IgD-negative memory B cell (primary cell): Measurements from ENCODE around the gene HEPH. TPM values are rescaled to one million over a fixed set of nuclear protein-coding genes. Genes with fewer than 3 reads are reported as not detected.
"Not testable (repeated sequence)": the region's sequence is repeated elsewhere in the genome, so short reads cannot be mapped to it uniquely, and the experiment has no call there.

ENCODE experiments used
- H3K27ac Mint-ChIP-seq, 3 donors: one replicate each; pipeline ENCODE4 v1.8.0; 2020 to 2022; ENCODE audit warnings: mild to moderate bottlenecking in 3 of 3, mixed read lengths in 3 of 3, moderate library complexity in 1 of 3
- H3K27me3 Mint-ChIP-seq: one replicate; pipeline ENCODE4 v1.8.0; 2021; ENCODE audit warnings: mixed read lengths
- H3K36me3 Mint-ChIP-seq: one replicate; pipeline ENCODE4 v1.8.0; 2020; ENCODE audit warnings: mild to moderate bottlenecking, mixed read lengths
- H3K4me1 Mint-ChIP-seq, 3 donors: one replicate each; pipeline ENCODE4 v1.8.0; 2020 to 2022; ENCODE audit warnings: mixed read lengths in 3 of 3, mild to moderate bottlenecking in 1 of 3
- H3K4me3 Mint-ChIP-seq, 4 donors: one replicate each; pipeline ENCODE4 v1.8.0; 2020 to 2022; ENCODE audit warnings: mild to moderate bottlenecking in 4 of 4, mixed read lengths in 4 of 4, moderate library complexity in 3 of 4
- H3K9me3 Mint-ChIP-seq, 3 donors: one replicate each; pipeline ENCODE4 v1.8.0; 2020 to 2021; ENCODE audit warnings: mixed read lengths in 3 of 3, mild to moderate bottlenecking in 1 of 3
- polyA plus RNA-seq: library from polyadenylated mRNA; unstranded; fragments of 300-500 nt; fragmentation: Illumina TruSeq; gene quantifications from one replicate; pipeline ENCODE4 v1.2.3, GENCODE V29; 2021

Gene HEPH
- polyA plus RNA-seq: not detected

GRCh38 chrX:66163849-66164411, at the start of gene HEPH:
Gene HEPH, plus strand, starts transcription at chrX:66164247. Its CDS starts 6,324 bp downstream, at chrX:66170571.
- no peaks in the 10 kb centered on the region for H3K4me1 Mint-ChIP-seq
- H3K9me3 Mint-ChIP-seq: no peaks in the 10 kb centered on the region
- H3K4me3 Mint-ChIP-seq: no peak within 1 kb of the TSS
- H3K27me3 Mint-ChIP-seq: peaks cover 7% of the 10 kb centered on the region
- H3K36me3 Mint-ChIP-seq: no peaks in the 10 kb centered on the region
- no peak within 1 kb of the TSS for H3K27ac Mint-ChIP-seq

GRCh38 chrX:66118722-66119121, 45.3 kb upstream of the HEPH start:
- not testable (repeated sequence) for H3K4me1 Mint-ChIP-seq, H3K27me3 Mint-ChIP-seq, H3K36me3 Mint-ChIP-seq, H3K27ac Mint-ChIP-seq, H3K4me3 Mint-ChIP-seq
- peaks cover 2 to 12% (median 3%) of the 10 kb centered on the region in 3 donors for H3K9me3 Mint-ChIP-seq

- Mint-ChIP-seq H3K9me3 (peaks cover 5 to 17% (median 9%) of the 10 kb centered on the region in 3 donors), H3K4me1 (peaks cover 2 to 14% (median 4%) of the 10 kb centered on the region in 3 donors)
- H3K4me3 Mint-ChIP-seq: not testable (repeated sequence)
Observed at GRCh38 chrX:66121354-66121753, 42.7 kb upstream of the HEPH start.

GRCh38 chrX:66126662-66127061, 37.4 kb upstream of the HEPH start:
- H3K36me3 Mint-ChIP-seq: peaks cover 1% of the 10 kb centered on the region
- H3K27ac Mint-ChIP-seq: no peak overlapping the region
- H3K27me3 Mint-ChIP-seq: peaks cover 7% of the 10 kb centered on the region
- peaks cover 2 to 14% (median 4%) of the 10 kb centered on the region in 3 donors for H3K4me1 Mint-ChIP-seq
- no peak overlapping the region for H3K4me3 Mint-ChIP-seq
- H3K9me3 Mint-ChIP-seq: peaks cover 4 to 10% (median 7%) of the 10 kb centered on the region in 3 donors

More at GRCh38 chrX:66121354-66121753, 42.7 kb upstream of the HEPH start:
- not testable (repeated sequence) for H3K27ac Mint-ChIP-seq, H3K27me3 Mint-ChIP-seq, H3K36me3 Mint-ChIP-seq

- Mint-ChIP-seq H3K4me1 (peaks cover 0 to 6% (median 0%) of the 10 kb centered on the region in 3 donors), H3K9me3 (no peaks in the 10 kb centered on the region), H3K27me3 (peaks cover 3% of the 10 kb centered on the region), H3K27ac (no peak overlapping the region), H3K4me3 (no peak overlapping the region), H3K36me3 (no peaks in the 10 kb centered on the region)
Observed at GRCh38 chrX:66130469-66130868, 33.6 kb upstream of the HEPH start.

GRCh38 chrX:66135284-66135683, 28.8 kb upstream of the HEPH start:
- not testable (repeated sequence) for H3K27me3 Mint-ChIP-seq, H3K9me3 Mint-ChIP-seq, H3K27ac Mint-ChIP-seq, H3K4me1 Mint-ChIP-seq, H3K36me3 Mint-ChIP-seq, H3K4me3 Mint-ChIP-seq

GRCh38 chrX:66142351-66142750, 21.7 kb upstream of the HEPH start:
- no peaks in the 10 kb centered on the region for H3K36me3 Mint-ChIP-seq
- peak overlapping the region in 1 of 3 donors; percentile 67 for H3K27ac Mint-ChIP-seq
- H3K9me3 Mint-ChIP-seq: no peaks in the 10 kb centered on the region
- no peak overlapping the region for H3K4me3 Mint-ChIP-seq
- H3K27me3 Mint-ChIP-seq: peaks cover 6% of the 10 kb centered on the region
- H3K4me1 Mint-ChIP-seq: no peaks in the 10 kb centered on the region

GRCh38 chrX:66144258-66144657, 19.8 kb upstream of the HEPH start:
- Mint-ChIP-seq H3K27me3 (peaks cover 5% of the 10 kb centered on the region), H3K4me1 (no peaks in the 10 kb centered on the region), H3K27ac (no peak overlapping the region), H3K36me3 (no peaks in the 10 kb centered on the region), H3K4me3 (no peak overlapping the region), H3K9me3 (no peaks in the 10 kb centered on the region)

- H3K9me3 Mint-ChIP-seq: no peaks in the 10 kb centered on the region
- no peak overlapping the region for H3K27ac Mint-ChIP-seq
- H3K4me3 Mint-ChIP-seq: no peak overlapping the region
- peaks cover 3% of the 10 kb centered on the region for H3K36me3 Mint-ChIP-seq
- H3K4me1 Mint-ChIP-seq: peaks cover 0 to 2% (median 0%) of the 10 kb centered on the region in 3 donors
- peaks cover 9% of the 10 kb centered on the region for H3K27me3 Mint-ChIP-seq
Observed at GRCh38 chrX:66149519-66149918, 14.5 kb upstream of the HEPH start.

GRCh38 chrX:66150163-66150562, 13.9 kb upstream of the HEPH start:
- H3K4me1 Mint-ChIP-seq: peaks cover 0 to 2% (median 0%) of the 10 kb centered on the region in 3 donors
- H3K27ac Mint-ChIP-seq: no peak overlapping the region
- H3K36me3 Mint-ChIP-seq: peaks cover 3% of the 10 kb centered on the region
- H3K9me3 Mint-ChIP-seq: no peaks in the 10 kb centered on the region
- H3K4me3 Mint-ChIP-seq: no peak overlapping the region
- peaks cover 10% of the 10 kb centered on the region for H3K27me3 Mint-ChIP-seq

GRCh38 chrX:66162331-66162822, 1.7 kb upstream of the HEPH start:
- no peaks in the 10 kb centered on the region for H3K36me3 Mint-ChIP-seq
- H3K9me3 Mint-ChIP-seq: no peaks in the 10 kb centered on the region
- H3K4me3 Mint-ChIP-seq: no peak overlapping the region
- H3K27ac Mint-ChIP-seq: no peak overlapping the region
- H3K4me1 Mint-ChIP-seq: no peaks in the 10 kb centered on the region
- peaks cover 3% of the 10 kb centered on the region for H3K27me3 Mint-ChIP-seq

GRCh38 chrX:66163447-66163846, 600 bp upstream of the HEPH start:
- Mint-ChIP-seq H3K9me3 (no peaks in the 10 kb centered on the region), H3K4me3 (no peak overlapping the region), H3K27ac (no peak overlapping the region), H3K4me1 (no peaks in the 10 kb centered on the region), H3K27me3 (peaks cover 7% of the 10 kb centered on the region), H3K36me3 (no peaks in the 10 kb centered on the region)

GRCh38 chrX:66164470-66164869, 423 bp downstream of the HEPH start:
- Mint-ChIP-seq H3K27ac (no peak overlapping the region), H3K4me3 (no peak overlapping the region), H3K9me3 (no peaks in the 10 kb centered on the region), H3K4me1 (no peaks in the 10 kb centered on the region), H3K36me3 (no peaks in the 10 kb centered on the region), H3K27me3 (peaks cover 8% of the 10 kb centered on the region)

- H3K9me3 Mint-ChIP-seq: no peaks in the 10 kb centered on the region
- H3K4me3 Mint-ChIP-seq: no peak overlapping the region
- no peaks in the 10 kb centered on the region for H3K4me1 Mint-ChIP-seq
- no peak overlapping the region for H3K27ac Mint-ChIP-seq
- H3K36me3 Mint-ChIP-seq: no peaks in the 10 kb centered on the region
- peaks cover 9% of the 10 kb centered on the region for H3K27me3 Mint-ChIP-seq
Observed at GRCh38 chrX:66164931-66165330, 884 bp downstream of the HEPH start.

- H3K4me3 Mint-ChIP-seq: no peak overlapping the region
- no peaks in the 10 kb centered on the region for H3K9me3 Mint-ChIP-seq
- no peaks in the 10 kb centered on the region for H3K36me3 Mint-ChIP-seq
- H3K4me1 Mint-ChIP-seq: no peaks in the 10 kb centered on the region
- H3K27ac Mint-ChIP-seq: no peak overlapping the region
- H3K27me3 Mint-ChIP-seq: peaks cover 9% of the 10 kb centered on the region
Observed at GRCh38 chrX:66166671-66167070, 2.6 kb downstream of the HEPH start.

GRCh38 chrX:66167431-66167830, 3.4 kb downstream of the HEPH start:
- Mint-ChIP-seq H3K27ac (no peak overlapping the region), H3K36me3 (no peaks in the 10 kb centered on the region), H3K4me3 (no peak overlapping the region), H3K27me3 (peaks cover 9% of the 10 kb centered on the region), H3K4me1 (no peaks in the 10 kb centered on the region), H3K9me3 (no peaks in the 10 kb centered on the region)
